Measurements from ENCODE around the gene UTRN. TPM values are rescaled to one million over a fixed set of nuclear protein-coding genes. Genes with fewer than 3 reads are reported as not detected.
A peak's percentile ranks its signal among the peaks of the same experiment; 100 is the strongest.

Gene UTRN
- total and polyA plus RNA-seq, 10 of the 15 experiments (the other 5 are each of a cell fraction or from before 2014, with no cell fraction given), result 1.6 to 52.6 (median 25.5) TPM

DNA sequence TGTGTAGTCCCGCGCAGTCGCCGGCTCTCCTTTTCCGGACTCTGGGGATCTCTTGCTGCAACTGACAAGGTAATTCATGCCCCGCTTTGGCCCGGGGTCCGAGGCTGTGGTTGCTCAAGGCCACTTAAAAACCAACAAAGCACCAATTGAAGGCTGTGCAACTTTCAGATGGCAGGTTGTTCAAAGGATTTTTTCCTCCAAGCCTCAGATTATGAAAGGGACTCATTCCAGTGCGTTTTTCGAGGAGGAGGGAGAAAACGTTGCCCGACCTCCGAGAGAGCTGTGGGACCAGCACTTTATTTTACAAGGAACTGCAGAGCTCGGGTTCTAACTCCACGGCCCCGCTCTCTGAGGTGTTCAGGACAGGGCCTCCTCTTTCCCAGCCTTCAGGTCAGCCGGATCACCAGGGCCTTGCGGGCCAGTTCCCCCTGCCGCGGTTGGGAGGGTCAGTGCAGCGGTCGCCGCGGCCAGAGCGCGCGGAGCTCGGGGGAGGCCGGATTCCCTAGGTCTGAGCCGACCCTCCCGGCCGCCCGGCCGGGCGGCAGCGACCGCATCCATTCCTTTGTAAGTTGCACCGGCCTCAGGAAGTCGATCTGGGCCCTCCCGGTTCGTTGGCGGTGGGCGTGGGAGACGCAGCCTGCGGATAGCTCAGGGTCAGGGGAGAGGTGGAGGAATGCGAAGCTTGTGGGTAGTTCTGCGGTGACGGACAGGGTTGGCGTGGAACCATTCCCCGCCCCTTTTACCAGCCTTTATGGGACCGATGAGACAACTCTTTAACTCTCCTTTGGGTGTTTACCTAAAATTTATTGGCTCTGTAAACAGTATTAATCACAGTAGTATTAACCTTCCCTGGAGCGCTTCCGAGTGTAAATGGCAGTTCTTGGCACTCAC is 1.6 kb downstream of the UTRN start:
- no peak for DNase-seq (ENCODE audit: low read depth, low spot score)
- POLR2A ChIA-PET, result interaction anchor here (0.7 kb wide), 1 partner anchor 1784 kb away, joined by 3 read pairs; no protein-coding TSS in a partner anchor
- peak overlapping the region; percentile 81 for H3K4me2 ChIP-seq (ENCODE audit: control insufficient read depth, insufficient read depth)

More for the DNA sequence above, 1.6 kb downstream of the UTRN start:
- no peaks in the 10 kb centered on the region for H3K36me3 ChIP-seq (ENCODE audit: control insufficient read depth in 2 of 2, insufficient read depth in 2 of 2, low read length in 1 of 2)
- SMC1A ChIA-PET (ENCODE audit: uncharacterized antibody, unreplicated experiment), result interaction anchor here (1.0 to 1.3 kb wide), 3 partner anchors 21 to 193 kb away, joined by 3 to 4 read pairs (median 4); no protein-coding TSS in a partner anchor
- no peaks in the 10 kb centered on the region for H3K9me3 ChIP-seq (replicated peaks; ENCODE audit: control insufficient read depth, insufficient read depth, low read length)
- CTCF ChIA-PET, result interaction anchor here (0.7 to 1.0 kb wide), 2 partner anchors 182 to 284 kb away, joined by 3 read pairs; no protein-coding TSS in a partner anchor
- peaks cover 8 to 9% of the 10 kb centered on the region in 2 experiments; a peak in 3 of 4 replicates for H3K27me3 ChIP-seq (replicated peaks in 1 of 2; ENCODE audit: control insufficient read depth in 2 of 2, insufficient read depth in 2 of 2, low read length in 1 of 2)
- intact Hi-C loops (cut with micrococcal nuclease; ENCODE audit: unreplicated experiment), result no loop called here
- peak overlapping the region; percentile 20 for H2AFZ ChIP-seq (ENCODE audit: control insufficient read depth, low read depth, low read length)
- peak overlapping the region; percentile 91 for H3K4me3 ChIP-seq
- RAD21 ChIA-PET (ENCODE audit: unreplicated experiment), result interaction anchor here (1.0 kb wide), 1 partner anchor 90 kb away, joined by 3 read pairs; no protein-coding TSS in a partner anchor
- WGBS (ENCODE audit: insufficient coverage, insufficient replicate concordance, low lambda C conversion rate, missing lambda C conversion rate), result 6% methylated on average over 51 of the region's 53 CpGs
- H3K4me1 ChIP-seq (ENCODE audit: control insufficient read depth, insufficient read depth, low read length), result no peaks in the 10 kb centered on the region
- no TSS peak for BruUV-seq (replicated peaks)
- TF ChIP-seq ZNF384 (IDR thresholded peaks at IDR 0.05; ENCODE audit: borderline replicate concordance, low read depth, low read length), result no peak
- no peak for TF ChIP-seq HCFC1 (IDR thresholded peaks at IDR 0.05; ENCODE audit: low read length)
- peak; percentile 75; the same call in 1 of the 2 replicates for TF ChIP-seq EZH2 (IDR thresholded peaks at IDR 0.05; ENCODE audit: borderline replicate concordance, control insufficient read depth, low read depth, low read length)
- no peak for TF ChIP-seq TCF12 (IDR thresholded peaks at IDR 0.05; ENCODE audit: low read depth, low read length)
- TF ChIP-seq MEF2B (IDR thresholded peaks at IDR 0.05; ENCODE audit: partially characterized antibody, poor library complexity, severe bottlenecking), result no peak
- no peak for TF ChIP-seq NBN (IDR thresholded peaks at IDR 0.05)
- peak; percentile 43; the same call in 1 of the 2 replicates for TF ChIP-seq RUNX3 (IDR thresholded peaks at IDR 0.05; ENCODE audit: low read length)
- no peak for TF ChIP-seq MEF2A (IDR thresholded peaks at IDR 0.05; ENCODE audit: insufficient read depth, low read depth, low read length)
- TF ChIP-seq JUNB (IDR thresholded peaks at IDR 0.05), result no peak
- TF ChIP-seq BMI1 (IDR thresholded peaks at IDR 0.05; ENCODE audit: borderline replicate concordance), result no peak
- TF ChIP-seq EED (IDR thresholded peaks at IDR 0.05; ENCODE audit: low read depth), result no peak
- TF ChIP-seq, protein P1, sequence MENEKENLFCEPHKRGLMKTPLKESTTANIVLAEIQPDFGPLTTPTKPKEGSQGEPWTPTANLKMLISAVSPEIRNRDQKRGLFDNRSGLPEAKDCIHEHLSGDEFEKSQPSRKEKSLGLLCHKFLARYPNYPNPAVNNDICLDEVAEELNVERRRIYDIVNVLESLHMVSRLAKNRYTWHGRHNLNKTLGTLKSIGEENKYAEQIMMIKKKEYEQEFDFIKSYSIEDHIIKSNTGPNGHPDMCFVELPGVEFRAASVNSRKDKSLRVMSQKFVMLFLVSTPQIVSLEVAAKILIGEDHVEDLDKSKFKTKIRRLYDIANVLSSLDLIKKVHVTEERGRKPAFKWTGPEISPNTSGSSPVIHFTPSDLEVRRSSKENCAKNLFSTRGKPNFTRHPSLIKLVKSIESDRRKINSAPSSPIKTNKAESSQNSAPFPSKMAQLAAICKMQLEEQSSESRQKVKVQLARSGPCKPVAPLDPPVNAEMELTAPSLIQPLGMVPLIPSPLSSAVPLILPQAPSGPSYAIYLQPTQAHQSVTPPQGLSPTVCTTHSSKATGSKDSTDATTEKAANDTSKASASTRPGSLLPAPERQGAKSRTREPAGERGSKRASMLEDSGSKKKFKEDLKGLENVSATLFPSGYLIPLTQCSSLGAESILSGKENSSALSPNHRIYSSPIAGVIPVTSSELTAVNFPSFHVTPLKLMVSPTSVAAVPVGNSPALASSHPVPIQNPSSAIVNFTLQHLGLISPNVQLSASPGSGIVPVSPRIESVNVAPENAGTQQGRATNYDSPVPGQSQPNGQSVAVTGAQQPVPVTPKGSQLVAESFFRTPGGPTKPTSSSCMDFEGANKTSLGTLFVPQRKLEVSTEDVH (IDR thresholded peaks at IDR 0.05; ENCODE audit: low read depth, partially characterized antibody), result no peak
- TF ChIP-seq, protein P2, sequence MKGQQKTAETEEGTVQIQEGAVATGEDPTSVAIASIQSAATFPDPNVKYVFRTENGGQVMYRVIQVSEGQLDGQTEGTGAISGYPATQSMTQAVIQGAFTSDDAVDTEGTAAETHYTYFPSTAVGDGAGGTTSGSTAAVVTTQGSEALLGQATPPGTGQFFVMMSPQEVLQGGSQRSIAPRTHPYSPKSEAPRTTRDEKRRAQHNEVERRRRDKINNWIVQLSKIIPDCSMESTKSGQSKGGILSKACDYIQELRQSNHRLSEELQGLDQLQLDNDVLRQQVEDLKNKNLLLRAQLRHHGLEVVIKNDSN (IDR thresholded peaks at IDR 0.05; ENCODE audit: borderline replicate concordance, extremely low read length, insufficient read depth, low read depth, low read length), result no peak
- ATAC-seq (peak; percentile 7; the same call in 1 of the 3 replicates), FAIRE-seq (no peak)
- in situ Hi-C loops (cut with MboI), result no loop called here
- H3K79me2 ChIP-seq (ENCODE audit: control insufficient read depth, insufficient read depth, low read length), result no peaks in the 10 kb centered on the region
- H3K27ac ChIP-seq (ENCODE audit: control insufficient read depth, insufficient read depth), result no peak overlapping the region
- H4K20me1 ChIP-seq (ENCODE audit: control insufficient read depth, insufficient read depth), result no peaks in the 10 kb centered on the region
- no peak overlapping the region for H3K9ac ChIP-seq (ENCODE audit: control insufficient read depth, insufficient read depth, low read length)

Measured in GM12878 (cell line).